GM11168 (cell line): ENCODE data around the gene NECAP2.
"Not testable (repeated sequence)": the region's sequence is repeated elsewhere in the genome, so short reads cannot be mapped to it uniquely, and the experiment has no call there.

Experiments
- in situ Hi-C: fragments of 300-500 bp; cut with MboI; formaldehyde crosslinking; loops from one replicate; pipeline ENCODE4 v1.12.0; 2022; ENCODE audit warnings: low sequenced_read_pairs; ENCODE audit not compliant: unreplicated experiment

NECAP2 gene

DNA sequence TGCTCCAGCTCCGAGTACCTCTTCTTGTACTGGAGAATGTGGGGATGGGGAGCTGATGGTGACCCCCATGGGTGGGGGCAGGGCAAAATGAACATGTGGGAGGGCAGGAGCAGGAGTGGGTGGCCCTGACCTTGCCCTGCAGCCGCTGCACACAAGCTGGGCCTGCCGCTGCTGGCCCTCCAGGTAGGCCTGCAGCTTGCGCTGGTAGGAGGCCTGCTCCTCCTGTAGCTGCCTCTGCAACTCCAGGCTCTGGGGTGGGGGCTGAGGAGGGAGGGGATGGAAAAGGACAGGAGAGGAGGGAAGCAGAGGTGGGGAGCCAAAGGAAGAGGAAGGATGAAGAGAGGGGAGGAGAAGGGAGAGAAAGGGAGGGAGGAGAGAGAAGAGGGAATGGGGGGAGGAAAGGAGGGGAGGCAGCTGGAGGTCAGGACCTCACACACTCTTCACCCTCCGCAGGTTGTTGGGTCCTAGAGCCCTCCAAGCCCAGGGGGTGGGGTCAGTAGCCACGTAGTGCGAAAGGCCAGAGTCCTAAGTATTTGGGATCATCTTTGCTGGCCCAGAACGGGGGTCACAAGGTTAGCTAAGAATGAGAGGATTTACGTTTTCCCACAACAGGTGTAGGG lies 50.6 kb downstream of the NECAP2 start:
- in situ Hi-C loops, result no loop called here

- in situ Hi-C loops, result not testable (repeated sequence)
Observed at GRCh38 chr1:16492937-16493336, 52.4 kb downstream of the NECAP2 start.

DNA sequence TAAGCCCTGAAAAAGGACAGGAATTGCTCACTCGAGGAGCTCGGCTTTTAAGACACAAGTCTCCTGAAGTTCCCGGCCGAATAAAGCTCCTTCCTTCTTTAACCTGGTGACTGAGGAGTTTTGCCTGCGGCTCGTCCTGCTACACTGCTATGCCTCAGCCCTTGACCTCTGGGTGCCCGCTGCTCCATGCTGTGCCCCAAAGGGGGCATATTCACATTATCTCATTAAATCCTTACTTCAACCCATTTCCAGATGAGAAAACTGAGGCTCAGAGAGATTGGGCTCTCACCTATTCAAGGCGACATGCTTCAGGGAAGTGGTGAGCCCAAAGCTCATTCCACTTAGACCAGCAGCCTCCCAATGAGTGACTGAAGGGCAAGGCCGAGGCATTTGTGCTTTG lies 53.2 kb downstream of the NECAP2 start:
- in situ Hi-C loops, result not testable (repeated sequence)

- in situ Hi-C loops, result not testable (repeated sequence)
Observed at GRCh38 chr1:16497474-16497904, 57.0 kb downstream of the NECAP2 start.

- in situ Hi-C loops, result not testable (repeated sequence)
Observed at GRCh38 chr1:16498047-16498446, 57.5 kb downstream of the NECAP2 start.

DNA sequence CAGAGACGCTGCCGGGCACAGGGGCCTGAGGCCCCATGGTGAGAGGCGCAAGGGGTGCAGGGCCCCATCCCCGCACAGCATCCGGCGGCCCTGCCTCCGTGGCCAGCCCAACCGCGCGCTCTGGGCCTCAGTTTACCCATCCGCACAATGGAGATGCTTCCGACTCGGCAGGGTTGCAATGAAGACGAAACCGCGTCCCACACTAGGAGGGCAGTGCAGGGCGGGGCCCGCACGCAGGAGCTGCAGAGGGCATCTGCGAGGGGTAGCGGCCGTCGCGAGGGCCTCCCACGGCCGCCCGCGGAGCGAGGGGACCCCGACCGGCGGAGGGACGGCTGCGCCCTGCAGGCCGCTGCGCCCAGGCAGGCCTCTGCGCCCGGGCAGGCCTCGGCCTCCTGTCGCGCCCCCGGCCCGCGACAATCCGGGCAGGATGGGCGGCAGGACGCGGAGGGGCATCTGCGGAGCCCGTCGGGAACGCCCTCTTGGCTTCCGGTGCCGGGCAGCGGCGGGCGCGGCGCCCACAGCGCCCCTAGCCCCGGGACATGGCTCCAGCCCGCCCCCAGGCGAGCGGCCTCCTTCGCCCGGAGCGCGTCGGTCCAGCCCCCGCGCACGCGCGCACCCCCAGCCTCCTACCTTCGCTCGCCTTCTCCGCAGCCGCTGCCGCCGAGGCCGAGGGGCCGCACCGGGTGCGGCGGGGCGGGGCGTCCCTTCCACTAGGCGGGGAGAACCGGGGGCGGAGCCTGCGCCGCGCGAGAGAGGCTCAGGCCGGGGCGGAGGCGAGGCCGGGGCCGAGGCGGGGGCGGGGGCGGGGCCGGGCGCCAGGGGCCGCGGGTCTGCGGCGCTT lies 58.3 kb downstream of the NECAP2 start:
- in situ Hi-C loops, result no loop called here

DNA sequence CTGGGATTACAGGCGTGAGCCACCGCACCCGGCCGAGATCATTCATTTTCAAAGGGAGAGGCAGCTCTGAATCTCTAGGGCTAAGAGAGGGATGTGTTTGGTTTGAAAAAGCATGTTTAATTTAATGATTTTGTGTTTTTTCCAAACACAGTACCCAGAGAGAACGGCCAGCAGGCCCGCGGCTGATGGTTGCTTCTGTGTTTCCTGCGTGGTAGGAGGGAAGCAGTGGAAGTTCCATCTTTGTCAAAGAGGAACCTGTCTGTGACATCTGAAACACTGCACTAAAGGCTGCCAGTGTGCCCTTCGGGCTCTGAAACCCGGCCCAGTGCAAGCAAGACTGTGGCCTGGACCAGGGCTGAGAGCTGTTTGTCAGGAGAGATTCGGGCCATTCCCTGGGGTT lies 59.9 kb downstream of the NECAP2 start:
- in situ Hi-C loops, result loop anchor here (10.0 kb wide), 2 partner anchors 164 to 244 kb away; partner anchors contain the start of genes RNU1-3 and RNU1-4

GRCh38 chr1:16500975-16501374 lies 60.5 kb downstream of the NECAP2 start:
- in situ Hi-C loops, result loop anchor here (10.0 kb wide), 2 partner anchors 164 to 244 kb away; partner anchors contain the start of genes RNU1-3 and RNU1-4

DNA sequence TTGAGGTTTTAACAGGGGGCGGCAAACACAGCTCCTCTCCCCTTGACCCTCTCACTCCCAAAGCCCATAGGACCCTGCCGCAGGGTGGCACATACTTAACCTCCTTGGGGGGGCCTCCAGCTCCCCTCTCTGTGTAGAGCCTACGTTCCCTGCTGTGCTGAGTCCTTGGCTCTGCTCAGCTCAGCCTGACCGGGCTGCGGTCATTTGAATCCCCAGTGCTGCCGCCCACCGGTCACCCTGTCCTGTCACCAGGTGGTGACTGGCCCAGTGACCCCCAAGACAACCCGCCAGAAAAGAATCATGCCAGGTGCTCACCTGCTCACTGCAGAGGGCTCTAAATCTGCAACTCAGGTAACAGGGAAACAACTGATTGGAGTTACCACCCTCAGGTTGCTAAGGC lies 60.9 kb downstream of the NECAP2 start:
- in situ Hi-C loops, result loop anchor here (10.0 kb wide), 2 partner anchors 163 to 243 kb away; partner anchors contain the start of genes RNU1-3 and RNU1-4

DNA sequence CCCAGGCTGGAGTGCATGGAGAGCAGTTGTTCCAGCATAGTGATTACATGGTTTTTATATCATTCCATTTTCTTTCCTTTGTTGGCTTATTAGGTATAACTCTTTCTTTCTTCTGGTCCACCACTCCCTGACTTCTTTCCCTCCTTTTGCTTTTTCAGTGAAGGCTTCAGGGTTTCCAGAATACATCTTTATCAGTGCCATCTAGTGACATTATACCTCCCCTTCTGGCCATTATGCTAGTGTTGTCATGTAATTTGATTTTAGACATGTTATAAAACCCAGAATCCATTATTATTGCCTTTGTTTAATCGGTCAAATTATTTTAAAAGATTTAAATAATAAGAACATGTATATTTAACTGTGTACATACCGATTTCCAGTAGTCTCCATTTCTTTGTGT lies 63.0 kb downstream of the NECAP2 start:
- in situ Hi-C loops, result loop anchor here (10.0 kb wide), 2 partner anchors 161 to 241 kb away; partner anchors contain the start of genes RNU1-3 and RNU1-4

DNA sequence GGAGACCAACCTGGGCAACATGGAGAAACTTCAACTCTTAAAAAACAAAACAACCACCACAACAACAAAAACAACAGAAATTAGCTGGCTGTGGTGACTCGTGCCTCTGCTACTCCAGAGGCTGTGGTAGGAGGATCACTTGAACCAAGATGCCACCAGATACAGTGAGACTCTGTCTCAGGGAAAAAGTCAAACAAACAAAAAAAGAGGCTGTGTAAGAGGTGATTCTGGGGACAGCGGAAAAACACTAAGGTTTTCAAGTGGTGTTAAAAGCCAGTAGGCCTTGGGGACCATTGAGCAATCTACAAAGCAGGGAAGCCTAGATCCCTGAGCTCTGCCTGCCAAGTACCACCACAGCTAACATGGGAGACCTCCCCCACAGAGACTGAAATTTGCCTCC lies 65.3 kb downstream of the NECAP2 start:
- in situ Hi-C loops, result loop anchor here (10.0 kb wide), 2 partner anchors 159 to 239 kb away; partner anchors contain the start of genes RNU1-3 and RNU1-4

DNA sequence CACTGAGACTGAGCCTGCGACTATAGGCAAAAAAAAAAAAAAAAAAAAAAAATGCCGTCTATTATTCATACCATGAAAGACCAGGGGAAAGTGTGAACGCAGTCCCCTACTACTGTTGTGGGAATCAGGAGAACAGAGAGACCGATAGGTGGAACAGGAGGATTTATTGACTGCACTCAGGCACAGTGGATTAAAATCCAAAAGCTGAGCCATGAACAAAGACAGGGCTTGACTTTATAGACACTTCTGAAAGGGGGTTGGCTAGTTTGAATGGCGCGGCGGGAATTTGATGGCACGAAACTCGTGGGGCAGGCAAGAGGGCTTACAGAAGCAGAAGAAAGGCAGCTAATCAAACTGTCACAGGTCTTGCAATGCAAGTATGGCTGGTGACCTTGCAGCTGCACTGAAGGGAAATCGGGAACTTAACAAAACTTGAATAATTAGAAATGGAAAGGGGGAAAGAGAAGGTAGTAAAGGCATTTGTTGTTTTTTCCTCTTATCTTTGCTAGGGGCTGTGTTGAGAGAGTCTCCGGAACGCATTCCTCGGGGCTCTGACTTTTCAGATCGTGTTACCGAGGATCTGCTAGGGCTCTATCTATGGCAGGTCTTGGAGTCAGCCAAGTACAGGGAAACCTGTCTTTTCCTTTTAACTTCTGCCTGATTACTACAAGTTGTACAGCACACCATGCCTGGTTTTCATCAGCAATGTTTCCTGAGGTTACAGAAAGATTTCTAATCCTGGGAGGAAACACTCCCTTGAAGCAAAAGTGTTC lies 66.0 kb downstream of the NECAP2 start:
- in situ Hi-C loops, result loop anchor here (10.0 kb wide), 2 partner anchors 158 to 238 kb away; partner anchors contain the start of genes RNU1-3 and RNU1-4

DNA sequence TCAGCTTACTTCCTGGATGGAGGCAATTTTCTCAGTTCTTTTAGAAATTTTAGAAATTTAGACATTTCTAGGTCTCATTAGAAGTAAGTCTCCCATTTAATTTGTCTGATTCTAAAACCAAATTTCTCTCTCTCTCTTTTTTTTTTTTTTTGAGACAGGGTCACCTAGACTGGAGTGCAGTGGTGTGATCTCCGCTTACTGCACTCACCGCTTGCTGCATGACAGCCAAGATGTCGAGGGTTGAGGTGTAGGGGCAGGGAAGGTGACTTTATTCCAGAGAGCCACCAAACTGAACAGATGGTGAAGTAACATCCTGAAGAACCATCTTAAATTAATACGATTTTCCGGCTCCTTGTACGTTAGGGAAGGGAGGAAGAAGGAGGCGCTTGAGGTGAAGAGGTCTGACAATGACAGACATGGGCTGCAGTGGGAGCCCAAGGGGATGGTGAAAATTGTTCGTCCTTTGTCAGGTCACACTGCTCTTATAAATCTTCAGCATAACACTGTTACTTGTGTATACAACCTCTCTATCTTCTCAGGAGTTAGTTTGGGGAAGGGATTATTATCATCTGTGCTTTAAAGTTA lies 68.4 kb downstream of the NECAP2 start:
- in situ Hi-C loops, result loop anchor here (10.0 kb wide), 2 partner anchors 156 to 236 kb away; partner anchors contain the start of genes RNU1-3 and RNU1-4
